ENCODE data around the gene NPIPB9. TPM values are rescaled to one million over a fixed set of nuclear protein-coding genes. Genes with fewer than 3 reads are reported as not detected.
"Not testable (repeated sequence)": the region's sequence is repeated elsewhere in the genome, so short reads cannot be mapped to it uniquely, and the experiment has no call there.

The NPIPB9 gene
- total RNA-seq (1 to 10 TPM; 2.8 to 5.5 TPM), polyA plus RNA-seq (under 1 TPM; 0.35 to 0.73 TPM)
- long read RNA-seq, donor 1, partial matches to known transcripts: 156 of 156 reads
- long read RNA-seq, donor 1, other reads (novel, unspliced or antisense): 0 of 156 reads
- long read RNA-seq, donor 2: 0 reads
- long read RNA-seq, donor 3, partial matches to known transcripts: 163 of 163 reads
- long read RNA-seq, donor 3, other reads (novel, unspliced or antisense): 0 of 163 reads
- long read RNA-seq, donor 4, partial matches to known transcripts: 113 of 113 reads
- long read RNA-seq, donor 4, other reads (novel, unspliced or antisense): 0 of 113 reads
- long read RNA-seq, donor 5, partial matches to known transcripts: 122 of 228 reads
- long read RNA-seq, donor 5, other reads (novel, unspliced or antisense): 106 of 228 reads

DNA sequence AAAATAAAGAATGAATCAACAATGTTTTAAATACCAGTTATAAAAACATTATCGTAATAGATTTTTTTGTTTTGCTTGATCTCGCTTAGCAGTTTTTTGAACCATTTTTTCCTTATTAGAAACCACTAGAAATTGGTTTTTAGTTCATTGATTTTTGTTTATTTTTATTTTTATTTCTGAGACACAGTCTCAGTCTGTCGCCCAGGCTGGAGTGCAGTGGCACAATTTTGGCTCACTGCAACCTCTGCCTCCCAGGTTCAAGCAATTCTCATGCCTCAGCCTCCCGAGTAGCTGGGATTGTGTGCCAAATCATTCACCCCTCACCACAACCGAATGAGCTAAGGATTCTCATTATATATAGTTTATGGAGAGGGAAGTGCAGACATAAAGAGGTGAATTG is at the start of gene NPIPB9:
Gene NPIPB9 (plus strand): TSS at position 301 of the 400 bp plus-strand sequence.
- H3K4me3 ChIP-seq; H3K27me3 ChIP-seq (ENCODE audit: control insufficient read depth in 3 of 3, insufficient read depth in 3 of 3, low read length in 2 of 3); H3K9ac ChIP-seq (ENCODE audit: insufficient read depth in 1 of 2, low read length in 2 of 2); ATAC-seq (ENCODE audit: insufficient read depth, low FRiP score); DNase-seq; H3K27ac ChIP-seq (ENCODE audit: low read depth in 1 of 2, low read length in 1 of 2); H3K4me1 ChIP-seq (ENCODE audit: control insufficient read depth in 5 of 5, insufficient read depth in 5 of 5, low read length in 5 of 5); H3K36me3 ChIP-seq (ENCODE audit: control insufficient read depth in 4 of 4, insufficient read depth in 4 of 4, low read length in 4 of 4); H3K9me3 ChIP-seq (ENCODE audit: control insufficient read depth in 4 of 4, insufficient read depth in 3 of 4, low read length in 3 of 4): not testable (repeated sequence)
- no CpG with 5 or more reads among the region's 5 CpGs for WGBS, 2 donors

- not testable (repeated sequence) for DNase-seq; H3K27ac ChIP-seq (ENCODE audit: low read depth in 1 of 2, low read length in 1 of 2); H3K9ac ChIP-seq (ENCODE audit: insufficient read depth in 1 of 2, low read length in 2 of 2); ATAC-seq (ENCODE audit: insufficient read depth, low FRiP score); H3K36me3 ChIP-seq (ENCODE audit: control insufficient read depth in 4 of 4, insufficient read depth in 4 of 4, low read length in 4 of 4); H3K4me3 ChIP-seq; H3K9me3 ChIP-seq (ENCODE audit: control insufficient read depth in 4 of 4, insufficient read depth in 3 of 4, low read length in 3 of 4); H3K4me1 ChIP-seq (ENCODE audit: control insufficient read depth in 5 of 5, insufficient read depth in 5 of 5, low read length in 5 of 5); H3K27me3 ChIP-seq (ENCODE audit: control insufficient read depth in 3 of 3, insufficient read depth in 3 of 3, low read length in 2 of 3)
- 94 to 100% methylated on average over 2 to 3 of the region's 7 CpGs for WGBS, 2 donors
These were observed 47.3 kb upstream of the NPIPB9 start for GRCh38 chr16:28704246-28704645.

- not testable (repeated sequence) for H3K27me3 ChIP-seq (ENCODE audit: control insufficient read depth in 3 of 3, insufficient read depth in 3 of 3, low read length in 2 of 3); H3K4me3 ChIP-seq; H3K9me3 ChIP-seq (ENCODE audit: control insufficient read depth in 4 of 4, insufficient read depth in 3 of 4, low read length in 3 of 4); H3K4me1 ChIP-seq (ENCODE audit: control insufficient read depth in 5 of 5, insufficient read depth in 5 of 5, low read length in 5 of 5); H3K27ac ChIP-seq (ENCODE audit: low read depth in 1 of 2, low read length in 1 of 2); DNase-seq; H3K9ac ChIP-seq (ENCODE audit: insufficient read depth in 1 of 2, low read length in 2 of 2); H3K36me3 ChIP-seq (ENCODE audit: control insufficient read depth in 4 of 4, insufficient read depth in 4 of 4, low read length in 4 of 4)
- WGBS, 2 donors: no CpG with 5 or more reads among the region's 66 CpGs
- peak; percentile 98 for ATAC-seq (ENCODE audit: insufficient read depth, low FRiP score)
These were observed 40.1 kb upstream of the NPIPB9 start, which contains the start of gene EIF3C for GRCh38 chr16:28711220-28712083. Gene EIF3C, plus strand, starts transcription at chr16:28711464. Its CDS starts 223 bp downstream, at chr16:28711687.

DNA sequence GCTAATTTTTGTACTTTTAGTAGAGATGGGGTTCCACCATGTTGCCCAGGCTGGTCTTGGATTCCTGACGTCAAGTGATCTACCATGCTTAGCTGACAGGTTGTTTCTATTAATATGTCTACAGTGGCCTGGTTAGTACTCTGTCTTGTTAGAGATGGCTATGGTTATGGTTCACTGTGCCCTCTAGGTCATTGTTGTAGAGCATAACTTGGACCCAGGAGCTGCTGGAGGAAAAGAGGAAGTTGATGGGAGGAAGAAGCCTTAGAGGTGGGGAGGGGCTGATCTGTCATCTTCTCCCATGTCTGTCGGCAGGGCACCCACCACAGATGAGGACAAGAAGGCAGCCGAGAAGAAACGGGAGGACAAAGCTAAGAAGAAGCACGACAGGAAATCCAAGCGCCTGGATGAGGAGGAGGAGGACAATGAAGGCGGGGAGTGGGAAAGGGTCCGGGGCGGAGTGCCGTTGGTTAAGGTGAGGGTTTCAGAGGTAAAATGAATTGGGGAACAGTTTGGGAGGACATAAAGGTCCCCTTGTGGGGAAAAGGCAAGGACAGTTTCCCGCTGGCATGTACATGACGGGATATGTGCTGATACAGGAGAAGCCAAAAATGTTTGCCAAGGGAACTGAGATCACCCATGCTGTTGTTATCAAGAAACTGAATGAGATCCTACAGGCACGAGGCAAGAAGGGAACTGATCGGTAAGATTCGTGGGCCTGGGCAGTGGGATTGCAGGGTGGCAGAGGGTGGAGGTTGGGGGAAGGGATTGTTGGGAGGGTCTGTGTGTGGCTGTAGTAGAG is 28.5 kb upstream of the NPIPB9 start:
- not testable (repeated sequence) for H3K4me3 ChIP-seq; H3K27ac ChIP-seq (ENCODE audit: low read depth in 1 of 2, low read length in 1 of 2); H3K4me1 ChIP-seq (ENCODE audit: control insufficient read depth in 5 of 5, insufficient read depth in 5 of 5, low read length in 5 of 5); H3K9me3 ChIP-seq (ENCODE audit: control insufficient read depth in 4 of 4, insufficient read depth in 3 of 4, low read length in 3 of 4); H3K36me3 ChIP-seq (ENCODE audit: control insufficient read depth in 4 of 4, insufficient read depth in 4 of 4, low read length in 4 of 4); DNase-seq; ATAC-seq (ENCODE audit: insufficient read depth, low FRiP score); H3K27me3 ChIP-seq (ENCODE audit: control insufficient read depth in 3 of 3, insufficient read depth in 3 of 3, low read length in 2 of 3); H3K9ac ChIP-seq (ENCODE audit: insufficient read depth in 1 of 2, low read length in 2 of 2)
- 86 to 89% methylated on average over 11 to 12 of the region's 15 CpGs for WGBS, 2 donors

DNA sequence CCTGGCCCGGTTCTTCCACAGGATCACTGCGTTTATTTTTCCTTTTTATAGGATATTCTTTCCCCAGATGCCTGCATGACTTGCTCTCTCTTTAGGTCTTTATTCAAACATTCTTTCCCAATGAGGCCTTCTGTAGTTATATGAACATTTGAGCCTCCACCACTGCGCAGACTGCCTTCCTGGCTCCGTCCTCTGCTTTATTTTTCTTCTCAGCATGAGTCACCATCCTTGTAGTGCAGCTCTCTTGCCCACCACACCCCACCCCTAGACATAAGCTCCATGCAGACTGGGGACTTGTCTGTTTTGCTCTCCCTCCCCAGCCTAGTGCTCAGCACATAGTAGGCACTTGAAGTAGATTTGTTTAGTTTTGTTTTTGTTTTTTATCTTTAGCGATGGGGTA is 20.3 kb upstream of the NPIPB9 start:
- not testable (repeated sequence) for ATAC-seq (ENCODE audit: insufficient read depth, low FRiP score); H3K27me3 ChIP-seq (ENCODE audit: control insufficient read depth in 3 of 3, insufficient read depth in 3 of 3, low read length in 2 of 3); H3K4me1 ChIP-seq (ENCODE audit: control insufficient read depth in 5 of 5, insufficient read depth in 5 of 5, low read length in 5 of 5); H3K27ac ChIP-seq (ENCODE audit: low read depth in 1 of 2, low read length in 1 of 2); H3K9ac ChIP-seq (ENCODE audit: insufficient read depth in 1 of 2, low read length in 2 of 2); H3K4me3 ChIP-seq; DNase-seq; H3K9me3 ChIP-seq (ENCODE audit: control insufficient read depth in 4 of 4, insufficient read depth in 3 of 4, low read length in 3 of 4); H3K36me3 ChIP-seq (ENCODE audit: control insufficient read depth in 4 of 4, insufficient read depth in 4 of 4, low read length in 4 of 4)
- WGBS, 2 donors: no CpG with 5 or more reads among the region's 5 CpGs

- H3K4me3 ChIP-seq; ATAC-seq (ENCODE audit: insufficient read depth, low FRiP score); H3K36me3 ChIP-seq (ENCODE audit: control insufficient read depth in 4 of 4, insufficient read depth in 4 of 4, low read length in 4 of 4); H3K9me3 ChIP-seq (ENCODE audit: control insufficient read depth in 4 of 4, insufficient read depth in 3 of 4, low read length in 3 of 4); H3K27me3 ChIP-seq (ENCODE audit: control insufficient read depth in 3 of 3, insufficient read depth in 3 of 3, low read length in 2 of 3); H3K27ac ChIP-seq (ENCODE audit: low read depth in 1 of 2, low read length in 1 of 2); H3K9ac ChIP-seq (ENCODE audit: insufficient read depth in 1 of 2, low read length in 2 of 2); H3K4me1 ChIP-seq (ENCODE audit: control insufficient read depth in 5 of 5, insufficient read depth in 5 of 5, low read length in 5 of 5); DNase-seq: not testable (repeated sequence)
- 92% methylated on average over 1 of the region's 9 CpGs; no CpG with 5 or more reads in 1 of the 2 donors for WGBS, 2 donors
These were observed 19.0 kb upstream of the NPIPB9 start for GRCh38 chr16:28732455-28733124.

- ATAC-seq (ENCODE audit: insufficient read depth, low FRiP score); H3K27me3 ChIP-seq (ENCODE audit: control insufficient read depth in 3 of 3, insufficient read depth in 3 of 3, low read length in 2 of 3); H3K27ac ChIP-seq (ENCODE audit: low read depth in 1 of 2, low read length in 1 of 2); H3K9ac ChIP-seq (ENCODE audit: insufficient read depth in 1 of 2, low read length in 2 of 2); H3K9me3 ChIP-seq (ENCODE audit: control insufficient read depth in 4 of 4, insufficient read depth in 3 of 4, low read length in 3 of 4); DNase-seq; H3K4me3 ChIP-seq; H3K4me1 ChIP-seq (ENCODE audit: control insufficient read depth in 5 of 5, insufficient read depth in 5 of 5, low read length in 5 of 5); H3K36me3 ChIP-seq (ENCODE audit: control insufficient read depth in 4 of 4, insufficient read depth in 4 of 4, low read length in 4 of 4): not testable (repeated sequence)
- WGBS, 2 donors: 13 to 42% methylated on average over 2 to 6 of the region's 9 CpGs
These were observed 11.8 kb upstream of the NPIPB9 start for GRCh38 chr16:28739787-28740186.
